Esophagus (tissue), 2 donors: Measurements from ENCODE around the gene PDE10A. TPM values are rescaled to one million over a fixed set of nuclear protein-coding genes. Genes with fewer than 3 reads are reported as not detected.

Experiments used
- H3K27ac ChIP-seq, 2 donors: one replicate each; pipeline ENCODE4 v1.5.1; 2013; ENCODE audit warnings: low read depth in 2 of 2, mild to moderate bottlenecking in 2 of 2, inconsistent platforms in 1 of 2, low read length in 1 of 2, moderate library complexity in 1 of 2
- H3K27me3 ChIP-seq, 2 donors: one replicate each; pipeline ENCODE4 v1.6.1; 2013; ENCODE audit warnings: low read length in 2 of 2, control low read depth in 1 of 2, mild to moderate bottlenecking in 1 of 2; ENCODE audit not compliant: insufficient read depth in 2 of 2, control insufficient read depth in 1 of 2
- H3K36me3 ChIP-seq, 2 donors: one replicate each; pipeline ENCODE4 v1.6.1; 2013; ENCODE audit warnings: low read length in 1 of 2; ENCODE audit not compliant: control insufficient read depth in 2 of 2, insufficient read depth in 2 of 2
- H3K4me1 ChIP-seq, 2 donors: one replicate each; pipeline ENCODE4 v1.6.1; 2013; ENCODE audit warnings: low read length in 1 of 2; ENCODE audit not compliant: control insufficient read depth in 2 of 2, insufficient read depth in 2 of 2
- H3K4me3 ChIP-seq, 2 donors: one replicate each; pipeline ENCODE4 v1.5.1; 2013; ENCODE audit warnings: low read length in 2 of 2, mild to moderate bottlenecking in 2 of 2, low read depth in 1 of 2, moderate library complexity in 1 of 2
- H3K9me3 ChIP-seq, 2 donors: one replicate each; pipeline ENCODE4 v1.6.1; 2013; ENCODE audit warnings: mild to moderate bottlenecking in 2 of 2, low read depth in 1 of 2, low read length in 1 of 2, moderate library complexity in 1 of 2; ENCODE audit not compliant: control insufficient read depth in 2 of 2, insufficient read depth in 1 of 2
- WGBS, 2 donors: extraction: QIAGEN DNeasy Blood & Tissue Kit; methylation state at CpG; one replicate each; pipeline ENCODE4 v1.1.7; 2013; 5-methylcytosine and 5-hydroxymethylcytosine counted together
- polyA plus RNA-seq, 2 donors: library from polyadenylated mRNA; stranded (reverse); fragments of 200-250 nt; gene quantifications; one replicate each; pipeline ENCODE4 v1.2.3, GENCODE V29; 2013
- donor health status: healthy with polysubstance abuse.
- donor health status: Bipolar disorder and iron deficiency.

The PDE10A gene
- polyA plus RNA-seq, 2 donors: 0.21 to 0.28 TPM

GRCh38 chr6:165697171-165697570, 34.1 kb upstream of the PDE10A start:
- Histone ChIP-seq H3K36me3 (no peaks in the 10 kb centered on the region), H3K4me1 (no peaks in the 10 kb centered on the region), H3K9me3 (no peaks in the 10 kb centered on the region), H3K4me3 (no peak overlapping the region), H3K27me3 (peaks cover 0 to 4% of the 10 kb centered on the region in 2 donors), H3K27ac (no peak overlapping the region)
- 21 to 26% methylated on average over 1 of the region's 1 CpG for WGBS, 2 donors

DNA sequence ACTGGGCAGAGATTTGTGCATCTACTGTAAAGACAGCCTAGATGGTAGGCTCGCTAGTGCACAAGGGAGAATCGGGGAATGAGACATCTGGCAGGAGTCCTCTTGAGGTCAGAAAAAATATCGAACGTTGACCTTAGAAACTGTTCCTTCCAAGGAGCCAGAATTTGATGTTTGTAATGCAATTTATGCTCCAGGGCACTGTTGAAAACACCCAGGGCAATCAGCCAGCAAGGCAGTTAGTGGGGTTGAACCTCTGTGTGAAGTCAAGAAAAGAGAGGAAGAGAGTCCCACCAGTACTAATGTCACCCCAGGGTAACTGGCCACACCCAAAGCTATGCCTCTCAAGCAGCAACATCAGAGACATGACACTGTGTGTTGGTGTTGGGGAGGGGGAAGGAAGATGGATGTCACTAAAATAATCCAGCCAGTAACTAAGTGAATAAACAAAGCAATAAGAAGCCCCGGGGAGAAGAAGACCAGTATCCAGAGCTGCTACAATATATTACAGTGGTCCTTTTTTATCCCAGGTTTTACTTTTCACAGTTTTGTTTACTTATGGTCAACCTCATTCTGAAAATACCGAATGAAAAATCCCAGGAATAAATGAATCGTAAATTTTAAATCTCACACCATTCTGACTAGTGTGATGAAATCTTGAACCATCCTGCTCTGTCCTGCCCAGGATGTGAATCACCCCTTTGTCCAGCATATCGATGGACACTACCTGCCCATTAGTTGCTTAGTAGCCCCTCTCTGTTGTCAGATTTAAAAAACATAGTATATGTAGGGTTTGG, 32.9 kb upstream of the PDE10A start:
- H3K9me3 ChIP-seq: no peaks in the 10 kb centered on the region
- H3K36me3 ChIP-seq: no peaks in the 10 kb centered on the region
- H3K4me3 ChIP-seq: no peak overlapping the region
- no peaks in the 10 kb centered on the region for H3K4me1 ChIP-seq
- no peak overlapping the region for H3K27ac ChIP-seq
- WGBS, 2 donors: 63 to 68% methylated on average over 8 of the region's 8 CpGs
- H3K27me3 ChIP-seq: peaks cover 0 to 4% of the 10 kb centered on the region in 2 donors

- H3K4me3 ChIP-seq: no peak overlapping the region
- WGBS, 2 donors: 56 to 65% methylated on average over 12 of the region's 12 CpGs
- no peaks in the 10 kb centered on the region for H3K9me3 ChIP-seq
- H3K36me3 ChIP-seq: no peaks in the 10 kb centered on the region
- no peaks in the 10 kb centered on the region for H3K4me1 ChIP-seq
- H3K27ac ChIP-seq: no peak overlapping the region
- peaks cover 0 to 4% of the 10 kb centered on the region in 2 donors for H3K27me3 ChIP-seq
These were observed 31.3 kb upstream of the PDE10A start for GRCh38 chr6:165694296-165694695.

DNA sequence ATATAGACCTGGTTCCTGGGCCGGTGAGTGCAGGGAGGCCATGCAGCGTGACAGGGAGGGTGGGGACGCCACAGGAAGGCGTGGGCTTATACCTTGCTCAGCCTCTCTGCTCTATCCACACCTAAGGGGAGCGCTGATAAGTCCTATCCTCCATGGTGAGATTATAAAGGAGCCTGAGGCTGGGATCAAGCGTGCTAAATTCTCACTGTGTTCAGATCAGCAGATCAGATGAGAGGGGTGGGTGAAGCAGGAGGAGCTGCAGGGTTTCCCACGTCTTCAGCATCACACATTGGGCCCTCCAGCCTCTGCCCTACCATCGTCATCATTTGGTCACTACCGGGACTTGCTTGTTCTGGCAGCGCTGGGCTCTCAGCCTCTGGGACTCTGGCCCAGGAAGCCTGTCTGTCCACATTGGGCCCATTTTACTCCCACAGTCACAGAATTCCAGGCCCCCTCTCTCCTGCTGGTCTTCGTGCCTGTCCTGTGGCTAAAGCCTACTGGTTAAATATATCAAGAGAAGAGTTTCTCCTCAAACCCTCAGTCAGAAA, 29.1 kb upstream of the PDE10A start:
- Histone ChIP-seq H3K4me3 (no peak overlapping the region), H3K27me3 (peaks cover 0 to 4% of the 10 kb centered on the region in 2 donors), H3K27ac (no peak overlapping the region), H3K9me3 (no peaks in the 10 kb centered on the region), H3K4me1 (no peaks in the 10 kb centered on the region), H3K36me3 (no peaks in the 10 kb centered on the region)
- WGBS, 2 donors: 80 to 85% methylated on average over 11 of the region's 11 CpGs

DNA sequence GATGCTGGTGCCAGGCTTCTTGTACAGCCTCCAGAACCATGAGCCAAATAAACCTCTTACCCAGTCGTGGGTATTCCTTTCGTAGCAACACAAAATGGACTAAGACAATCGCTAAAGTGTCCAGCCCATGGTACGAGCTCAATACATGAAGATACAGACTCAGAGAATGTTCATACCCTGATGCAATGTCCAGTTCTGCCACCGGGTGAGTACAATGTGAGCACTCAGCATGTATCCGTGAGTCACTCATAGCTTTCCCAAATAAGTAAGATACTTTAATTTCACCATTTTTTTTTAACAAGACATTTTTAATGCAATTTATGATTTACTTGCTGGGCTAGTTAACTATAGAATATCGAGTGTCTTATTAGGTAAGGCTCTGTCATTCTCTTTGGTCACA, 26.7 kb upstream of the PDE10A start:
- H3K9me3 ChIP-seq: no peaks in the 10 kb centered on the region
- no peak overlapping the region for H3K4me3 ChIP-seq
- no peak overlapping the region for H3K27ac ChIP-seq
- H3K36me3 ChIP-seq: no peaks in the 10 kb centered on the region
- no peaks in the 10 kb centered on the region for H3K27me3 ChIP-seq
- 82 to 84% methylated on average over 7 of the region's 7 CpGs for WGBS, 2 donors
- no peaks in the 10 kb centered on the region for H3K4me1 ChIP-seq

DNA sequence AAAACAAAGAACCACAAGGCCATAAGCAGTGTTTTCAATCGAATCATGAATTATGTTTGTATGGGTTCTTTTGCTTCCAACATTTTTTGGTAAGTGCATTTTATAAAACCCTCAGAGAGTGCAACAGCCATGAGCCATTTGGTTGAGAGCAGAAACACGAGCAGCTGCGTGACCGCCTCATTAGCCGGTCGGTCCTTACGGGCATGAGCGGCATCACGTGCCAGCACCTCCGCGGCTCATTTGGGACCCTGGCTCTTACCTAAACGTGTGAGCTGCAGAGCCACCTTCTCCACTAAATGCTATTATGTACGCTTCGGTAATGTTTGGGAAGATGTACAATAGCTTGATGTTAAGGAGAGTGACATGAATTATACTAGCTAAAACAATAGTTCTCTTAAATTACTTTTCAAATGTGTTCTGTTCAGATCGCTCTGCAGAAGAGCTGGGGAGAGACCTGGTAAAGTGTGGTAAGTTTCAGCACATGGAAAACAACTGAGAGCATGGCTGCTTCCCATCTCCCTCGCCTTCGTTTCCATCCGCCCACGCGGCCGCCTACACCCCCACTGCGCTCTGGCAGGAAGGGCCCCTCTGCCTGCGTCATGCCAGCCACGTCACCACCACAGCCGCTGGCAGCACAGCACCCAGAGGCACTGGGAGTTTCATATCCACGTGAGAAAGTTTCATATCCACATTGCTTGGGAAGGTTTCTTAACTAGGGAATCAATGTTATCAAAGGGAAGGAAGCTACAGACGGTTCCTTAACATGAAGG, 23.7 kb upstream of the PDE10A start:
- 88 to 89% methylated on average over 27 of the region's 27 CpGs for WGBS, 2 donors
- no peaks in the 10 kb centered on the region for H3K4me1 ChIP-seq
- H3K9me3 ChIP-seq: no peaks in the 10 kb centered on the region
- H3K4me3 ChIP-seq: no peak overlapping the region
- no peaks in the 10 kb centered on the region for H3K36me3 ChIP-seq
- no peaks in the 10 kb centered on the region for H3K27me3 ChIP-seq
- no peak overlapping the region for H3K27ac ChIP-seq

DNA sequence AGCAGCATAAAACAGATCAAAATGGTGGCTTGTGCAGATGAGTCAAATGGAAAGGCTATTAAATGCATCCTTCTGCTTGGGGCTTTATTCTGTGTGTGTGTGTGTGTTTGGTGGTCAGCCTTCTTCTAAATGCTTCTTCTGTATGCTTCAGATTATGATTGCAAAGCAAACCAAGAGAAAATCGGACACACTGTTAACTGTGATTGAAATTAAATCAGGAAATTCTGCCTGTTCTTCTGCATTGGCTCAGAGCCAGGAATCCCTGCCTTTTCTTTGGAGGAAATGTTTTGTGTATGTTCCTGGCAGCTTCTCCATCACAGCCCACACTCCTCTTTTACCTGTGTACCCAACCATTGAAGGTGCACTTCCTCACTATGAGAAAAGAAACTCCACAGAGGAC, 22.3 kb upstream of the PDE10A start:
- 24 to 29% methylated on average over 1 of the region's 1 CpG for WGBS, 2 donors
- Histone ChIP-seq H3K4me3 (no peak overlapping the region), H3K4me1 (no peaks in the 10 kb centered on the region), H3K27me3 (no peaks in the 10 kb centered on the region), H3K9me3 (no peaks in the 10 kb centered on the region), H3K36me3 (no peaks in the 10 kb centered on the region), H3K27ac (no peak overlapping the region)

- 81 to 85% methylated on average over 10 of the region's 10 CpGs for WGBS, 2 donors
- no peak overlapping the region for H3K27ac ChIP-seq
- H3K27me3 ChIP-seq: no peaks in the 10 kb centered on the region
- no peaks in the 10 kb centered on the region for H3K9me3 ChIP-seq
- H3K4me3 ChIP-seq: no peak overlapping the region
- no peaks in the 10 kb centered on the region for H3K36me3 ChIP-seq
- no peaks in the 10 kb centered on the region for H3K4me1 ChIP-seq
These were observed 21.3 kb upstream of the PDE10A start for GRCh38 chr6:165684333-165684732.

DNA sequence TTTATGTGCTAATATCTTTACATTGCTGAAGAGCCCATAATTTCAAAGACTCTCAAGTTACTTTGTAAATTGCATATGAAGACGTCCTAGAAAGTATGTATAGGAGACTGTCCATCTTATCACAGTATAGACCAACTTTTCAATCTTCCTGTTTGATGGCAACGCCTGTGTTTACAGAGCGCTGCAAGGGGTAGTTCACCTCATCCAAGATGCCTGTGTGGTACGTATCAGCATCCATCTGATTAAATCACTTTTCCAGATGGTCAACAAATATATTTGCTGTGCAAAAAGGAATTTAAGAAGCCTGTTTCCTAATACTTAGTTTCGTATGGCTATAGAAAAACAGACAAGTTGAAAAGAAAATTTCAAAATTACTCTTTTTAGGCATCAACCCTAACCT, 17.9 kb upstream of the PDE10A start:
- Histone ChIP-seq H3K36me3 (no peaks in the 10 kb centered on the region), H3K9me3 (peaks cover 0 to 3% of the 10 kb centered on the region in 2 donors), H3K4me1 (no peaks in the 10 kb centered on the region), H3K27ac (no peak overlapping the region), H3K4me3 (no peak overlapping the region), H3K27me3 (no peaks in the 10 kb centered on the region)
- 63 to 71% methylated on average over 5 of the region's 5 CpGs for WGBS, 2 donors
